B cell (primary cell): Measurements from ENCODE around the gene NTHL1. TPM values are rescaled to one million over a fixed set of nuclear protein-coding genes. Genes with fewer than 3 reads are reported as not detected.

Experiments used
- ATAC-seq: fragments of 200-7000 bp; cut with Tn5 transposase; one replicate; pipeline ENCODE4 v1.10.0; 2021; ENCODE audit warnings: low read depth, mild to moderate bottlenecking, moderate number of reproducible peaks, moderate library complexity
- CTCF ChIA-PET: fragments of 350-600 bp; sonication (Branson Sonifier 250); formaldehyde crosslinking; loops from one replicate; lab custom pipeline; 2021; ENCODE audit warnings: antibody characterized with exemption, inconsistent platforms; lab: Charles Lee
- POLR2A ChIA-PET: fragments of 350-600 bp; sonication (Branson Sonifier 250); formaldehyde crosslinking; loops from one replicate; lab custom pipeline; 2021; ENCODE audit warnings: antibody characterized with exemption; lab: Charles Lee
- DNase-seq: peaks from one replicate; pipeline ENCODE4 v3.0.0; 2013
- H2AFZ ChIP-seq: 2 replicates; pipeline ENCODE4 v1.6.1; 2012; ENCODE audit warnings: mild to moderate bottlenecking, low read depth, low read length; ENCODE audit not compliant: insufficient read depth, poor library complexity, severe bottlenecking
- H3K27ac ChIP-seq, 2 donors: 1 replicate in 1 of 2; 2 replicates in 1 of 2; pipeline ENCODE4 v1.5.1; 2012 to 2013; ENCODE audit warnings: low read length in 2 of 2, mild to moderate bottlenecking in 2 of 2, moderate library complexity in 1 of 2
- H3K27me3 ChIP-seq, 4 experiments: fragments of 200-600 bp in 1 of 4; sonication (generic) in 1 of 4; replicated peaks in 1 of 4; 1 replicate in 2 of 4; 2 replicates in 2 of 4; pipeline versions ENCODE4 v1.6.1 to v1.7.0; 2013 to 2016; ENCODE audit warnings: low read length in 3 of 4, mild to moderate bottlenecking in 2 of 4, mixed read lengths in 1 of 4, moderate library complexity in 1 of 4; ENCODE audit not compliant: insufficient read depth in 4 of 4, control insufficient read depth in 3 of 4; ENCODE audit errors: control extremely low read depth in 1 of 4
- H3K36me3 ChIP-seq, 2 experiments: replicated peaks in 1 of 2; 1 replicate in 1 of 2; 2 replicates in 1 of 2; pipeline versions ENCODE4 v1.6.1 to v1.7.1; 2013; ENCODE audit warnings: low read length in 1 of 2; ENCODE audit not compliant: insufficient read depth in 2 of 2, control insufficient read depth in 1 of 2; ENCODE audit errors: control extremely low read depth in 1 of 2, extremely low read depth in 1 of 2
- H3K4me1 ChIP-seq, 2 donors: fragments of 200-600 bp in 1 of 2; sonication (generic) in 1 of 2; 1 replicate in 1 of 2; 2 replicates in 1 of 2; pipeline versions ENCODE4 v1.5.1 to v1.6.1; 2013 to 2017; ENCODE audit warnings: low read length in 2 of 2; ENCODE audit not compliant: control insufficient read depth in 2 of 2, insufficient read depth in 2 of 2
- H3K4me2 ChIP-seq: replicated peaks from 2 replicates; pipeline ENCODE3; 2012; ENCODE audit warnings: mild to moderate bottlenecking, low read depth, low read length; ENCODE audit not compliant: poor library complexity, severe bottlenecking
- H3K4me3 ChIP-seq, 5 experiments: fragments of 200-600 bp in 1 of 5; sonication (generic) in 1 of 5; 1 replicate in 3 of 5; 2 replicates in 2 of 5; pipeline versions ENCODE4 v1.5.1 to v1.7.0; 2011 to 2016; ENCODE audit warnings: low read length in 4 of 5, mild to moderate bottlenecking in 4 of 5, low read depth in 2 of 5, control low read depth in 1 of 5, moderate library complexity in 1 of 5; ENCODE audit not compliant: insufficient read depth in 1 of 5; ENCODE audit errors: control extremely low read depth in 1 of 5, extremely low read depth in 1 of 5
- H3K79me2 ChIP-seq: fragments of 200-600 bp; sonication (generic); one replicate; pipeline ENCODE4 v1.6.0; 2016; ENCODE audit warnings: low read length; ENCODE audit not compliant: control insufficient read depth, insufficient read depth
- H3K9ac ChIP-seq: fragments of 200-600 bp; sonication (generic); 2 replicates; pipeline ENCODE4 v1.6.1; 2017; ENCODE audit warnings: mild to moderate bottlenecking, low read length, moderate library complexity
- H3K9me3 ChIP-seq, 3 donors: one replicate each; pipeline versions ENCODE4 v1.6.1 to v1.7.1; 2013; ENCODE audit warnings: low read length in 2 of 3; ENCODE audit not compliant: control insufficient read depth in 2 of 3, insufficient read depth in 1 of 3; ENCODE audit errors: control extremely low read depth in 1 of 3
- H4K20me1 ChIP-seq: 2 replicates; pipeline ENCODE4 v1.6.0; 2012; ENCODE audit warnings: mild to moderate bottlenecking, low read length; ENCODE audit not compliant: insufficient read depth, control insufficient read depth, poor library complexity, severe bottlenecking
- H3K27ac Mint-ChIP-seq: one replicate; pipeline ENCODE4 v1.8.0; 2021; ENCODE audit warnings: mixed read lengths
- H3K27me3 Mint-ChIP-seq: one replicate; pipeline ENCODE4 v1.8.0; 2021; ENCODE audit warnings: mixed read lengths
- H3K4me1 Mint-ChIP-seq: one replicate; pipeline ENCODE4 v1.8.0; 2021; ENCODE audit warnings: mixed read lengths
- H3K4me3 Mint-ChIP-seq: one replicate; pipeline ENCODE4 v1.8.0; 2021; ENCODE audit warnings: mixed read lengths
- H3K9me3 Mint-ChIP-seq: one replicate; pipeline ENCODE4 v1.8.0; 2022; ENCODE audit warnings: mixed read lengths; ENCODE audit not compliant: insufficient read depth
- EZH2 ChIP-seq: IDR thresholded peaks from 2 replicates; pipeline ENCODE4 v1.6.1; 2012; ENCODE audit warnings: borderline replicate concordance, low read depth, mild to moderate bottlenecking, moderate library complexity, low read length; ENCODE audit not compliant: insufficient read depth, poor library complexity, severe bottlenecking
- WGBS: methylation state at CpG from one replicate; pipeline ENCODE4 v1.1.5; 2013; ENCODE audit warnings: missing lambda C conversion rate; ENCODE audit not compliant: insufficient coverage; 5-methylcytosine and 5-hydroxymethylcytosine counted together
- intact Hi-C: fragments of 100-400 bp; cut with micrococcal nuclease; formaldehyde crosslinking; loops from one replicate; pipeline ENCODE4 v1.10.0; 2022
- polyA plus RNA-seq: library from polyadenylated mRNA; depleted of rRNA; stranded (reverse); fragments of >200 nt; gene quantifications from 2 replicates; pipeline ENCODE4 v1.2.3, GENCODE V29; 2012
- total RNA-seq, 2 donors: library from RNA; stranded (reverse); fragments of 120-200 nt in 1 of 2; gene quantifications; 1 replicate in 1 of 2; 2 replicates in 1 of 2; pipeline versions ENCODE4 v1.2.3 to v1.2.4, GENCODE V29; 2013 to 2022
- TF ChIP-seq, protein P1 (sequence below): fragments of 200-600 bp; IDR thresholded peaks from one replicate; pipeline ENCODE4 v1.8.0; 2022; ENCODE audit warnings: antibody characterized with exemption, mild to moderate bottlenecking

The NTHL1 gene
- total and polyA plus RNA-seq, 2 donors (not counting 1 experiment from before 2014, with no cell fraction given): 17.5 to 27.6 TPM

- peak; percentile 90 for DNase-seq
- POLR2A ChIA-PET: interaction anchor here (1.4 kb wide), 1 partner anchor 45 kb away, joined by 3 read pairs; the partner anchor contains the start of gene RPS2
- peaks cover 35 to 44% of the 10 kb centered on the region in 2 donors for H3K4me1 ChIP-seq
These were observed 37.7 kb downstream of the NTHL1 start, which contains the start of gene ZNF598 for GRCh38 chr16:2009791-2010510. ZNF598 (minus strand) TSS chr16:2009821.

More at GRCh38 chr16:2009791-2010510, 37.7 kb downstream of the NTHL1 start, which contains the start of gene ZNF598:
- 6% methylated on average over 52 of the region's 52 CpGs for WGBS
- H3K4me1 Mint-ChIP-seq: peaks cover 38% of the 10 kb centered on the region
- no peaks in the 10 kb centered on the region for H3K9me3 Mint-ChIP-seq
- Histone ChIP-seq H3K36me3 (peaks cover 0 to 6% of the 10 kb centered on the region in 2 experiments), H3K27me3 (no peaks in the 10 kb centered on the region), H3K27ac (peak within 1 kb of the TSS; percentile 87 to 95), H3K9me3 (no peaks in the 10 kb centered on the region), H2AFZ (peak within 1 kb of the TSS; percentile 80), H3K79me2 (peaks cover 51% of the 10 kb centered on the region), H3K4me2 (peak within 1 kb of the TSS; percentile 77), H3K9ac (peak within 1 kb of the TSS; percentile 82), H3K4me3 (peak within 1 kb of the TSS; percentile 61 to 87 (median 77)), H4K20me1 (peaks cover 43% of the 10 kb centered on the region)
- ATAC-seq: peak; percentile 97
- intact Hi-C loops: loop anchor here (1.0 to 2.0 kb wide), 7 partner anchors 13 to 145 kb away; partner anchors contain the start of genes GFER, NDUFB10, NTHL1 and RPS2
- peak within 1 kb of the TSS; percentile 95 for H3K4me3 Mint-ChIP-seq
- TF ChIP-seq, protein P1, sequence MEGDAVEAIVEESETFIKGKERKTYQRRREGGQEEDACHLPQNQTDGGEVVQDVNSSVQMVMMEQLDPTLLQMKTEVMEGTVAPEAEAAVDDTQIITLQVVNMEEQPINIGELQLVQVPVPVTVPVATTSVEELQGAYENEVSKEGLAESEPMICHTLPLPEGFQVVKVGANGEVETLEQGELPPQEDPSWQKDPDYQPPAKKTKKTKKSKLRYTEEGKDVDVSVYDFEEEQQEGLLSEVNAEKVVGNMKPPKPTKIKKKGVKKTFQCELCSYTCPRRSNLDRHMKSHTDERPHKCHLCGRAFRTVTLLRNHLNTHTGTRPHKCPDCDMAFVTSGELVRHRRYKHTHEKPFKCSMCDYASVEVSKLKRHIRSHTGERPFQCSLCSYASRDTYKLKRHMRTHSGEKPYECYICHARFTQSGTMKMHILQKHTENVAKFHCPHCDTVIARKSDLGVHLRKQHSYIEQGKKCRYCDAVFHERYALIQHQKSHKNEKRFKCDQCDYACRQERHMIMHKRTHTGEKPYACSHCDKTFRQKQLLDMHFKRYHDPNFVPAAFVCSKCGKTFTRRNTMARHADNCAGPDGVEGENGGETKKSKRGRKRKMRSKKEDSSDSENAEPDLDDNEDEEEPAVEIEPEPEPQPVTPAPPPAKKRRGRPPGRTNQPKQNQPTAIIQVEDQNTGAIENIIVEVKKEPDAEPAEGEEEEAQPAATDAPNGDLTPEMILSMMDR: no peak
- no peak for TF ChIP-seq EZH2
- H3K27me3 Mint-ChIP-seq: no peaks in the 10 kb centered on the region
- H3K27ac Mint-ChIP-seq: peak within 1 kb of the TSS; percentile 95
- CTCF ChIA-PET: no interaction called here
